Measurements from ENCODE around the gene CCNL2.
"Not testable (repeated sequence)": the region's sequence is repeated elsewhere in the genome, so short reads cannot be mapped to it uniquely, and the experiment has no call there.

DNA sequence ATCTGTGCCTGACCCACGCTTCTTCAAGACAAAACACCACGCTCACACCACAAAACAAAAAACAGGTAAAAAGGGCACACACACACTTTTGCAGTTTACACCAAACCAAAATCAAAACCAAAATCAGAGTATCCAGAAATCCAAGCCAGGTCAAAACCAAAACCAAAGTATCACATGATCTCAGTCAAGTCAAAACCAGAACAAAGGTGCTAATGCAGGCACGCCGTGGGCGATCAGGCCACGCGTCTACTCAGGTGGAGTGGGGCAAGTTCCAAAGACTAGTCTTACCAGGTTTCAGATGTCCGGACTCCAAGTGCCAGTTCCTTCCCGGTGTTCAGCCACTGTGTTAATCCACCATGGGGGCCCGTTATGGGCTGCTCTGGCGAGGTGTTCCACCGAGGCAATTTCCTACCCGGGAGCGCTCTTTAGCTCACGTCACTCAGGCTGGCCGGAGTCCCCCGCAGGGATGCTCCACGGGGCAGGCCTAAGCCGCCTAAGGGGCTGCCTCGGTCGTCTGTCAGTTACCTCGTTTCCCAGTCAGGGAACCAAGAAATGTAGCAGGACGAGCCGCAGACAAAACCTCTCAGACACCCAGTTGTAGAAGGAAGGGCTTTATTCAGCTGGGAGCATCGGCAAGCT is 18.8 kb upstream of the CCNL2 start:
- TF ChIP-seq EZH2 (IDR thresholded peaks at IDR 0.05; ENCODE audit: insufficient read depth, poor library complexity, severe bottlenecking); EZH2phosphoT487 (IDR thresholded peaks at IDR 0.05; ENCODE audit: insufficient read depth, low read depth): not testable (repeated sequence)
